Natural killer cell (primary cell): ENCODE data around the gene LYZL1. TPM values are rescaled to one million over a fixed set of nuclear protein-coding genes. Genes with fewer than 3 reads are reported as not detected.

Experiments
- ATAC-seq, 3 donors: fragments of 150-1000 bp in 2 of 3; fragments of 200-7000 bp in 1 of 3; cut with Tn5 transposase; 1 replicate in 1 of 3; 2 replicates in 2 of 3; pipeline ENCODE4 v1.10.0; 2021; ENCODE audit warnings: mild to moderate bottlenecking in 2 of 3, moderate library complexity in 2 of 3
- DNase-seq, 2 donors: peaks; one replicate each; pipeline versions ENCODE4 v3.0.0 to v3.0.0-alpha.2; 2013 to 2021; ENCODE audit warnings: mixed read lengths in 1 of 2
- H3K27ac ChIP-seq: one replicate; pipeline ENCODE4 v1.5.1; 2013; ENCODE audit warnings: mild to moderate bottlenecking, low read length
- H3K27me3 ChIP-seq: one replicate; pipeline ENCODE4 v1.6.1; 2013; ENCODE audit warnings: low read length; ENCODE audit not compliant: control insufficient read depth, insufficient read depth
- H3K36me3 ChIP-seq: one replicate; pipeline ENCODE4 v1.6.1; 2013; ENCODE audit warnings: low read length; ENCODE audit not compliant: control insufficient read depth, insufficient read depth
- H3K4me1 ChIP-seq: one replicate; pipeline ENCODE4 v1.6.1; 2013; ENCODE audit warnings: low read length; ENCODE audit not compliant: control insufficient read depth, insufficient read depth
- H3K4me3 ChIP-seq: one replicate; pipeline ENCODE4 v1.5.1; 2013; ENCODE audit warnings: low read length
- H3K9me3 ChIP-seq: one replicate; pipeline ENCODE4 v1.6.1; 2013; ENCODE audit warnings: low read length; ENCODE audit not compliant: control insufficient read depth, insufficient read depth
- H3K27ac Mint-ChIP-seq, 2 donors: one replicate each; pipeline ENCODE4 v1.8.0; 2022; ENCODE audit warnings: mild to moderate bottlenecking in 2 of 2, mixed read lengths in 2 of 2, moderate library complexity in 1 of 2
- H3K27me3 Mint-ChIP-seq, 2 donors: one replicate each; pipeline ENCODE4 v1.8.0; 2022; ENCODE audit warnings: low read depth in 2 of 2, mixed read lengths in 2 of 2
- H3K36me3 Mint-ChIP-seq: one replicate; pipeline ENCODE4 v1.8.0; 2022; ENCODE audit warnings: mixed read lengths
- H3K4me1 Mint-ChIP-seq, 2 donors: one replicate each; pipeline ENCODE4 v1.8.0; 2022; ENCODE audit warnings: mixed read lengths in 2 of 2
- H3K4me3 Mint-ChIP-seq: one replicate; pipeline ENCODE4 v1.8.0; 2022; ENCODE audit warnings: mild to moderate bottlenecking, moderate library complexity, mixed read lengths
- H3K9me3 Mint-ChIP-seq, 2 donors: one replicate each; pipeline ENCODE4 v1.8.0; 2022; ENCODE audit warnings: mixed read lengths in 2 of 2
- CTCF ChIP-seq: fragments of 200-600 bp; IDR thresholded peaks from one replicate; pipeline ENCODE4 v1.8.0; 2022; ENCODE audit warnings: antibody characterized with exemption
- WGBS: methylation state at CpG from one replicate; pipeline ENCODE4 v1.1.7; 2013; ENCODE audit warnings: missing lambda C conversion rate; ENCODE audit not compliant: insufficient coverage; 5-methylcytosine and 5-hydroxymethylcytosine counted together
- intact Hi-C: fragments of 100-400 bp; cut with micrococcal nuclease; formaldehyde crosslinking; loops from one replicate; pipeline ENCODE4 v1.14.2; 2022
- total RNA-seq, 4 donors: library from RNA; stranded (reverse); fragments of 120-200 nt in 1 of 4; gene quantifications; one replicate each; pipeline versions ENCODE4 v1.2.3 to v1.2.4, GENCODE V29; 2013 to 2022

Gene LYZL1
- total RNA-seq, 3 donors from 2014 or later (not counting 1 experiment from before 2014, with no cell fraction given) = not detected

GRCh38 chr10:29255104-29255503 is 33.8 kb upstream of the LYZL1 start:
- Mint-ChIP-seq H3K9me3 (no peaks in the 10 kb centered on the region), H3K27ac (no peak overlapping the region), H3K4me1 (no peaks in the 10 kb centered on the region), H3K27me3 (peaks cover 13 to 36% of the 10 kb centered on the region in 2 donors), H3K4me3 (no peak overlapping the region), H3K36me3 (no peaks in the 10 kb centered on the region)
- Histone ChIP-seq H3K27ac (no peak overlapping the region), H3K36me3 (no peaks in the 10 kb centered on the region), H3K9me3 (no peaks in the 10 kb centered on the region), H3K27me3 (no peaks in the 10 kb centered on the region), H3K4me1 (no peaks in the 10 kb centered on the region), H3K4me3 (no peak overlapping the region)
- DNase-seq (no peak), ATAC-seq (no peak)
- TF ChIP-seq CTCF = no peak
- 83% methylated on average over 2 of the region's 3 CpGs for WGBS
- intact Hi-C loops = no loop called here

GRCh38 chr10:29256019-29256418 is 32.9 kb upstream of the LYZL1 start:
- no peaks in the 10 kb centered on the region for H3K9me3 Mint-ChIP-seq
- Histone ChIP-seq H3K27ac (no peak overlapping the region), H3K4me1 (no peaks in the 10 kb centered on the region), H3K36me3 (no peaks in the 10 kb centered on the region), H3K9me3 (no peaks in the 10 kb centered on the region), H3K27me3 (no peaks in the 10 kb centered on the region), H3K4me3 (no peak overlapping the region)
- DNase-seq = no peak
- ATAC-seq = no peak
- TF ChIP-seq CTCF = no peak
- H3K27ac Mint-ChIP-seq = no peak overlapping the region
- 93% methylated on average over 7 of the region's 7 CpGs for whole genome bisulfite sequencing
- H3K27me3 Mint-ChIP-seq = peaks cover 13 to 36% of the 10 kb centered on the region in 2 donors
- H3K4me1 Mint-ChIP-seq = no peaks in the 10 kb centered on the region
- intact Hi-C loops = no loop called here
- no peak overlapping the region for H3K4me3 Mint-ChIP-seq
- H3K36me3 Mint-ChIP-seq = no peaks in the 10 kb centered on the region

GRCh38 chr10:29256586-29256985 is 32.3 kb upstream of the LYZL1 start:
- Mint-ChIP-seq H3K9me3 (no peaks in the 10 kb centered on the region), H3K27me3 (peaks cover 14 to 36% of the 10 kb centered on the region in 2 donors), H3K27ac (no peak overlapping the region), H3K4me3 (no peak overlapping the region), H3K36me3 (no peaks in the 10 kb centered on the region), H3K4me1 (no peaks in the 10 kb centered on the region)
- intact Hi-C loops = no loop called here
- Histone ChIP-seq H3K9me3 (no peaks in the 10 kb centered on the region), H3K36me3 (no peaks in the 10 kb centered on the region), H3K4me1 (no peaks in the 10 kb centered on the region), H3K4me3 (no peak overlapping the region), H3K27me3 (no peaks in the 10 kb centered on the region), H3K27ac (no peak overlapping the region)
- no peak for DNase-seq
- no peak for TF ChIP-seq CTCF
- no peak for ATAC-seq
- WGBS = no CpG with 5 or more reads among the region's 1 CpG

- intact Hi-C loops = no loop called here
- no peak overlapping the region for H3K27ac Mint-ChIP-seq
- Histone ChIP-seq H3K36me3 (no peaks in the 10 kb centered on the region), H3K27ac (no peak overlapping the region), H3K4me1 (no peaks in the 10 kb centered on the region), H3K9me3 (no peaks in the 10 kb centered on the region), H3K27me3 (no peaks in the 10 kb centered on the region), H3K4me3 (no peak overlapping the region)
- no peaks in the 10 kb centered on the region for H3K36me3 Mint-ChIP-seq
- H3K9me3 Mint-ChIP-seq = no peaks in the 10 kb centered on the region
- ATAC-seq = no peak
- no peak for TF ChIP-seq CTCF
- H3K27me3 Mint-ChIP-seq = peaks cover 16 to 36% of the 10 kb centered on the region in 2 donors
- no peak overlapping the region for H3K4me3 Mint-ChIP-seq
- DNase-seq = no peak
- whole genome bisulfite sequencing = 75% methylated on average over 11 of the region's 11 CpGs
- no peaks in the 10 kb centered on the region for H3K4me1 Mint-ChIP-seq
Measured at GRCh38 chr10:29257106-29257783, 31.6 kb upstream of the LYZL1 start.
